CMK (cell line): Measurements from ENCODE around the gene TSPEAR.

ENCODE experiments used
- DNase-seq: peaks from one replicate; pipeline ENCODE4 v3.0.0-alpha.2; 2010; ENCODE audit warnings: low read depth

The TSPEAR gene

DNA sequence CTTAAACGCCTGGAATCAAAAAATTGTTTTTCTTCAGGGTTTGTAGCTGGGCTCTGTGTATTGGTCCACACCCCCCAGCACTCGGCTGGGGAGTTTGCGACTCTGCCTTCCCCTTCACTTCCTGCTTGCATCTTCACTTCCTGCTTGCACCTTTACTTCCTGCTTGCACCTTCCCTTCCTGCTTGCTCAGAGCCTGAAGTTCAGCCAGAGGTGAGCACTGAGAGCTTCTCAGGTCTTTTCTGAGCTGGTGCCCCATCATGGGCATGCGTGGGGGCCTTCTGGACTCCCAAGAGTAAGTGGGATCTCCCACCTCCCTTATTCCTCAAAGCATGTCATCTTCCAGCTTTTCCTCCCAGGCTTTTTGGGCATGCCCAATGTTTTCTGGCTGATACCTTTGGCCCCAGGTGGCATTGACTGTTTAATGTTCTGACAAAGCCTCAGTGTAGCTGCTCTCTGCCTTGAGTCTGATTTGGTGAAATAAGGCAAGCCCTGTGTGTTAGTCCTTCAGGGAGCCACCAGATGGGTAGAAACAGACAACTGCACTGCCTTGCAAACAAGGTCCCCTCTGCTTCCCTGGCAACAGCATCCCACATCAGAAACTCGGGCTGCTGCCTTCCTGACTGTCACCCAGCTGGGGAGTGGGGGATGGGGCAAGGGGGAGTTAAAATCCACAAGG lies 163.6 kb downstream of the TSPEAR start:
- DNase-seq: no peak

GRCh38 chr21:44544566-44544965 lies 166.8 kb downstream of the TSPEAR start:
- DNase-seq: no peak

DNA sequence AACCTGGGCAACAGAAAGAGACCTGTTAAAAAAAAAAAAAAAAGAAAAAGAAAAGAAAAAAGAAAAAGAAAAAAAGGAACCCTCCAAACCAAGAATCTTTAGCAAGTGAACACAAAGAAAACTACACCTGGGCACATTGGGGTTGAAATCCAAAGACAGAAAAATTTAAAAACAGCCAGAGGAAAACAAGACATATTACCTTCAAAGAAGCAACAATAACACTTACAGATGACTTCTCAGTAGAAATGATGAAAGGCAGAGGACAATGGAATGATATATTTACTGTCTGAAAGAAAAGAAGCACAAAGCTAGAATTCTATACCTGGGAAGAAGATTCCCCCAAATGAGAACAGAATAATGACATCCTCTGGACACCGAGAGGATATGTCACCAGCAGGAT lies 168.7 kb downstream of the TSPEAR start:
- no peak for DNase-seq

- no peak for DNase-seq
Measured at GRCh38 chr21:44540741-44541288, 170.6 kb downstream of the TSPEAR start.

DNA sequence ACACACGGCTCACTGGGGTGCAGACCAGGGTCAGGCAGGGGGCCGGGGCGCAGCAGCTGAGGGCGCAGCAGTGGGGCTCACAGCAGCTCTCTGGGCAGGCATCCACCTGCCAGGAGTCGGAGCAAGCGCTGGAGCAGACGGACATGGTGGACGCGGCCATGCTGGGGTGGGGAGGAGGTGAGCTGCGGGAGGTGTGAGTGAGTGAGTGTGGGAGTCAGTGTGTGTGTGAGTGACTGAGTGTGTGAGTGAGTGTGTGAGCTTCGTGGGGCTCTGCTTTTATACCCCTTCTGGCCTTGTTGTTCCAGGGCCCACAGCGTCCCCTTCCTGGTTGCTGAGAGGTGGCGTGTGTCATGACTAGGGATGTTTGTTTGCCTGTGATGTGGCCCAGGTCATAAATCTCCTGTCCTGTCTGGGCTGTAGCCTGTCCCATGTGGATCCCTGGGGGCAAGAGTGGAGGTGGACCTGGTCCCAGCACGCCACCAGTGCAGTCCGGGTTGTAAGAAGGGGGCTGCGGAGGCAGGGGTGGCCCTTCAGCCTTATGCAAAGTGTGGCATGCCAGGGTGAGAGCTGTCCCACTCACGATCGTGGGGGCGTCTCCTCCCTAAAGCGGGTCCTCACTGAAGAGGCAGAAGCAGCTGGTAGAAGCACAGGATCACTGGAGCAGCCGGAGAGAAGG lies 171.2 kb downstream of the TSPEAR start, which contains the start of gene KRTAP10-1:
TSS of gene KRTAP10-1 (minus strand) at position 205 of the 676 bp plus-strand sequence. CDS start at position 160, 45 bp downstream.
- no peak for DNase-seq

GRCh38 chr21:44539046-44539445 lies 172.3 kb downstream of the TSPEAR start:
- no peak for DNase-seq

DNA sequence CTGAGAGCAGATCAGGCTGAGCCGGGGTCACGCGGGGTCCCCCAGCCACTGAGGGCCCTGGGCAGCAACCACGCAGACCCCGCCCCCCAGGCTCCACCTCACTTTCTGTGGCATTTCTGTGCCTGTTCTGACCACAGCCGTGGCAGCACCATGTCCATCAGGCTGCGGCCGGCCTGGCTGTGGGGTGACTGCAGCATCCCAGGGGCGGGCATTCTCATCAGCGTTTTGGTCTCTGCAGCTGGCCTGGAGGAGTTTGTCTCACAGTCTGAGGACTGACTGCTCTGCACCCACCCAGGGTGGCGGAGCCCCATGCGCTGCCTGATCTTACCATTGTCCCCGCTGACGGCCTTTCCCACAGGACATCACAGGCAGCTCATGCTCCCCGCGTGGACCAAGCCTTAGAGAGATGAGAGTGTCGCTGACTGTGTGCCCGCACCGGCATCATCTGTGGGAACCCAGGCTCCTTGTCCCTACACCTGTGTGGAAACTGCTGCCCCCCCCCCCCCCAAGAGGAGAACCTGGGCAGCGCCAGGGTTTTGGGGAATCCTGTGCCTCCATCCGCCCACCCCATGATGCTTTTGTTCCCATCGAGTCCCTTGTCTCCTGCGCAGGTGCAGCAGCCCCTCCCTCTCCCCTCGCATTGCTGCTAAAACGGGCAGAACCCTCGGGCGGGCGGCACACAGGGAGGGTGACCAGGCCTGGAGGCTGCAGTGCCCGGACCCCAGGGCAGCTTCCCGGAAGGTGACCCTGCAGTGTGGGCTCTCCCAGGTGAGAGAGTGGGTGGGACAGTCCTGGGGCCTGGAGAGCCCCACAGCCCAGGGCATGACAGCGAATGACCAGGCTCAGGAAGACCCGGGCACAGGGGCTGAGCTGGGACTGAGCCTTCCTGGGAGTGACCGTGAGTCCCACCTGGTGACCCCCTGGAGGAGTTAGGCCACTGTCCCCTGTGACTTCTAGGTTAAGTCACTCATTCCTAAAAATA lies 173.2 kb downstream of the TSPEAR start:
- no peak for DNase-seq

DNA sequence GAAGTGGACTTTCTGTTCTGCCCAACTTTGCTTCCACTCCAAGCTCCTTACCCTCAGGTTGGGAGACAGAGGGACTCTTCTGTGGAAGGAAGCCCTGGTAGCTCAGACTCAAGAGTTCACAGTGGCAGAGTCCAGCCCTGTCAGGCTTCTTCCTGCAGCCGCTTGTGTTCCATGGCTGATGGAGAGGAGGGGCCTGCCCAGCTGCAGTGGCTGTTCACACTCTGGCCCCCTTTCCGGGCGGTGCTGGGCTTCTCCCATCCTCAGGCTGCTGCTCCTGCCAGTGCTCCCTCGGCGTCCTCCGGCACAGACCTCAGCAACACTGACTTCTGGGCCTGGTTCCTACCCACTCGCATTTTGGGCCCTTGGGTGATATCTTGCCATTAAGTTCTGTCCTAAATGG lies 175.4 kb downstream of the TSPEAR start:
- no peak for DNase-seq

DNA sequence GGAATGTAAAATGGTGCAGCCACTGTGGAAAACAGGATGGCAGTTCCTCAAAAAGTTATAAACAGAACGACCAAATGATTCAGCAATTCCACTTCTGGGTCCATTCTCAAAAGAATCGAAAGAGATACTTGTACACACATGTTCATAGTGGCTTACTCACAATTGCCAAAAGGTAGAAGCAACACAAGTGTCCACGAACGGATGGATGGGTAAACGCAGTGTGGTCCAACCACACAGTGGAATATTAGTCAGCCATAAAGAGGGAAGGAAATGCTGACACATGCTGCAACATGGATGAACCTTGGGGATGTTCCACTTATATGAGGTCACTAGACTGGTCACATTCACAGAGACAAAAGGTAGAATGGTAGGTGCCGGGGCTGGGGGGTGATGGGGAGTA lies 176.7 kb downstream of the TSPEAR start:
- no peak for DNase-seq

DNA sequence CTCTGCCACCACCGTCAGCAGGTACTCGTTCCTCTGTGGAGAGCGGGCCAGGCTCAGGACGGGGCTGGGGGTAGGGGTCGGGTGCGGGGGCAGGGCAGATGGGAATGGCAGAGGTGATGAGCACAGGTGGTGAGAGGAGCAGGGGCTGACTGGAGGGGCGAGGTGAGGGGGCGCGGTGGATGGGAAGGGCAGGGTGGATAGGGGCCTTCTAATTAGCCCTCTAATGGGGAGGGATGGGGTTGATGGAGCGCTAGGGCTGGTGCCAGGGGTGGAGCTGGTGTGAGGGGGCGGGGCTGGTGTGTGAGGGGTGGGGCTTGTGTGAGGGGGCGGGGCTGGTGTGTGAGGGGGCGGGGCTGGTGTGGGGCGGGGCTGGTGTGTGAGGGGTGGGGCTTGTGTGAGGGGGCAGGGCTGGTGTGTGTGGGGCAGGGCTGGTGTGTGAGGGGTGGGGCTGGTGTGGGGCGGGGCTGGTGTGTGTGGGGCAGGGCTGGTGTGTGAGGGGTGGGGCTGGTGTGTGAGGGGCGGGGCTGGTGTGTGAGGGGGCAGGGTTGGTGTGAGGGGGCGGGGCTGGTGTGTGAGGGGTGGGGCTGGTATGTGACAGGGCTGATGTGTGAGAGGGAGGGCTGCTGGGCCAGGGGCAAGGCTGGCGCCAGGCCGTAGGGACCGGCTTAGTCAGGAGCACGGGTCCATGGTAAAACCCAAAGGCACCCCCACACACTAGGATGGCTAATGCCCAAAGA lies 177.3 kb downstream of the TSPEAR start:
- DNase-seq: no peak

- no peak for DNase-seq
Measured at GRCh38 chr21:44533121-44533890, 178.1 kb downstream of the TSPEAR start.

DNA sequence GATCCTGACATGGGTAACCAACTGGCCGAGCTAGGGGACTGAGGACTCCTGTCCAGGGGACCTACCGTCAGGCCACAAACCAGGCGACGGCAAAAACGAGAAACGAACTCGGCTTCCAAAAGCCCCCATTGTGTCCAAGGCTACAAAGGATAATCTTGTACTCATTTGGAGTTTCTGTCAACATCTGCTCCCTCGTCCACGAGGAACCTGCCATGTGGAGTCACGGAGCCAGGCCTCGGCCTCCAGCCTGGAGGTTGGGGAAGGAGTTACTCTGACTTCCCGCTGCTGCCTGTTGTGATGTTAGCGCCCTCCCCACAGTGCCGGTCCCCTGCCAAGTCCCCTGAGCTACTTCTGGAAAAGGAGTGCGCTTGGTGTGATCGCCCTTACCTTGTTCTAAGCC lies 178.7 kb downstream of the TSPEAR start:
- no peak for DNase-seq

DNA sequence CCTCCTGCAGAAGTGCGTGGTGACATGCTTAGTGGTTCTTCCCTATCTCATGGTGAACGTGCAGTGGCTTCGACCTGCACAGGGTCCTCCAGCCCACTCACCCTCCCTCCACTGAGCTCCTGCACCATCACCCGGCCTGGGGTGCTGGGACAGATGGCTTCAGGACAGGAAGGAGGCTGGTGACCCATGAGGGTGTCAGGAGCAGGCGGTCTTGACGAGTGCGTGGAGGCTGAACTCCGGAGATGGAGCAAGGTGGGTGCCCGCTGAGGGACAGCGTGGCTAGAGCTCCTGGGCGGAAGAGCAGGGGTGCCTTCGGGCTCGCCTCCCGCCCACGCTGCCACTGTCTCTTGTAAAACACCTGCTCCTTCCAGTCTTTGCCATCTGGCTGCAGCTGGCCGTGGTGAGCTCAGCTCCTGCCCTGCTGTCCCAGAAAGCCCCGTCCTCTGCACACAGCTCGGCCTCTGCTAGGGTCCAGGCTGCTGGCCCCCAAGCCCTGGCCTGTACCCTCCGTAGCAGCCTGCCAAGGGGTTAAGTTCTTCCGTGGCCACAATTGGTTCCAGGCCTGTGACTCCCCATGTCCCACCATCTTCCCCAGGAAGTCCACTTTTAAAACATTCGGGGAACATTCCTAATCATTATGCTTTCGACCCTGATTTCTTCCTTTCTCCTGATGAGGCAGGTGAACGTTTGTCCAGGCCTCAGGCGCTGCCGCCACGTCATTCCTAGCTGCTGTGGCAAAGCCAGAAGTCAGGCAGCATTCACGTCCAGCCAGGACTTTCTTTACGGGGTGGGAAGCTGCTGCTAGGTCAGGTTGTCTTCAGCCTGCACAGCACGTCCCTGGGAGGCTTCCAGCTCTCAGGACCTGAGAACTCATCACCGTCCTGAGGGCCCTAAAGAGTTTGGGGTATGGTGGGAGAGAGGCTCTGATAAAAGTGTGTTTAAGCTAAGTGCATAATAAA lies 179.5 kb downstream of the TSPEAR start:
- no peak for DNase-seq

DNA sequence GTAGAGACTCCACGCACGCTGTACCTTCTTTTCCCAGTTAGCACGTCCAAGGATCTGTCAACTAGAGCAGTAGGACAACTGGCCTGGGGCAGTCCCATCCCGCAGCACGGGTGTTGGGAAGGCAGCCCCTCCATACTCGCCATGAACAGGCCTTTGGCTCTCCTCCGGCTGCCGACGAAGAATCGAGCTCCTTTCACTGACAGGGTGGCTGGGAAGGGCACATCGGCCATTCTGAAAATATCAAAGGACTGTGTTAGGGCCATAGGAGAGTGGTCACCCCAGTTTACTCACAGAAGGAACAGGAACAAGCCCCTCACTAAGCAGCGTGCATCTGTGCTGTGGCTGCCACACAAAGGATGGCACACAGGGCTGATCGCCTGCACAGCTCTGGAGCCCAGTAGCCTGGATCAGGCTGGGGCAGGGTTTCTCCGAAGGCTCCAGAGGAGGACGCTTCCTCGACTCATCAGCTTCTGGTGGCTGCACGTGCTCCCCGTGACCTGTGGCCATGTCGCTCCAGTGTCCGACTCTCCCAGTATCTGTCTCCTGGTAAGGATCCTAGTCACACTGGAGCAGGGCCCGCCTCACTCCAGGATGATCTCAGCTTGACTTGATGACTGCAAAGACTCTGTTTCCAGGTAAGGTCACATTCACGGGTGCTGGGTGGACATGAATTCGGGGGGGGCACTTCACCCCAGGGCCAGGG lies 180.3 kb downstream of the TSPEAR start:
- DNase-seq: no peak

GRCh38 chr21:44530221-44530902 lies 181.0 kb downstream of the TSPEAR start:
- DNase-seq: no peak

- DNase-seq: no peak
Measured at GRCh38 chr21:44529503-44530125, 181.8 kb downstream of the TSPEAR start.

DNA sequence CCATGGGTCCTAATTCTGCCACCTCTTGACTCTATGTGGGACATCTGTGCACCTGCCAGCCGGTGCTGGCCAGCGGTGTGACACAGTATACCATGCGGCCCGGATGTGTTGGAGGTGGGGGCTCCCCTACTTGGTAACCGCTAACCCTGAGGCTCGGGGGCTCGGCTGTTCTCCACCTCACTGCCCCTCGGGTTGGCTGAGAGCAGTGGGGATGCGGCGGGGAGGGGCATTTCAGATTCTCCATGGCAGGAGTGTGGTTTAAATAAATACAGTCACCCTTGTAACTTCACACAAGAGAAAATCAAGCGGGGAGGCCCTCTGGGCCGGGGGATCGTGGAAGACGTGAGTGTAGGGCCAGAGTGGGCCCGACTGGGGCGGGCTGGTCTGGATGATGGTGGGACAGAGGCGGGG lies 182.4 kb downstream of the TSPEAR start:
- DNase-seq: no peak

DNA sequence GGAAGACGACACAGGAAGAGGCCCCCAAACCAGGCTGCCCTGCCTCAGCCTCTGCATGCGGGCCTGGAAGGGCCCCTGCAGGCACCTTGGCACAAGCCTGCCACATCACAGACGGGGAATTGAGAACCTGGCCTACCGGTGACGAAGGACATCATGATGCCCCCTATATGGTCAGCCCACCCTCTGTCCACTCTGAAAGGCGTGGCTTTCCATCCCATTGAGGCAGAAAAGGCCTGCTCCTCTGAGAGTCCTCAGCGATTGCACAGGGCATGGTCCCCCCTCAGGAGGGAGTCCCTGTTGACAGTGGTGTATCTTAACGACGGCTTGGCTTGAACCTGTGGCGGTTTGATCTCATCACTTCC lies 182.8 kb downstream of the TSPEAR start:
- no peak for DNase-seq
